Neural cell (in vitro differentiated cells): ENCODE results near the gene SRRM5.

Source experiments
- EP300 ChIP-seq: fragments of 450-650 bp; conservative IDR thresholded peaks from 2 replicates; pipeline ENCODE4 v1.6.1; 2014; ENCODE audit warnings: antibody characterized with exemption, mild to moderate bottlenecking, moderate library complexity; ENCODE audit not compliant: poor library complexity, severe bottlenecking
- EZH2 ChIP-seq: fragments of 200-600, 300-800 bp; shearing (Covaris generic), sonication (generic); IDR thresholded peaks from 2 replicates; pipeline ENCODE4 v1.6.1; 2014; ENCODE audit warnings: antibody characterized with exemption, low read length, borderline replicate concordance, mild to moderate bottlenecking; ENCODE audit not compliant: insufficient read depth, poor library complexity, severe bottlenecking
- POLR2AphosphoS5 ChIP-seq: IDR thresholded peaks from 2 replicates; pipeline ENCODE4 v1.6.1; 2012
- SMC3 ChIP-seq: fragments of 450-650 bp; conservative IDR thresholded peaks from 2 replicates; pipeline ENCODE4 v1.6.1; 2014; ENCODE audit warnings: antibody characterized with exemption, mild to moderate bottlenecking, moderate library complexity; ENCODE audit not compliant: poor library complexity
- TF ChIP-seq, protein P1 (sequence below): fragments of 450-650 bp; IDR thresholded peaks from 2 replicates; pipeline ENCODE4 v1.5.1; 2014; ENCODE audit warnings: antibody characterized with exemption, mild to moderate bottlenecking, moderate library complexity; ENCODE audit not compliant: poor library complexity, severe bottlenecking

DNA sequence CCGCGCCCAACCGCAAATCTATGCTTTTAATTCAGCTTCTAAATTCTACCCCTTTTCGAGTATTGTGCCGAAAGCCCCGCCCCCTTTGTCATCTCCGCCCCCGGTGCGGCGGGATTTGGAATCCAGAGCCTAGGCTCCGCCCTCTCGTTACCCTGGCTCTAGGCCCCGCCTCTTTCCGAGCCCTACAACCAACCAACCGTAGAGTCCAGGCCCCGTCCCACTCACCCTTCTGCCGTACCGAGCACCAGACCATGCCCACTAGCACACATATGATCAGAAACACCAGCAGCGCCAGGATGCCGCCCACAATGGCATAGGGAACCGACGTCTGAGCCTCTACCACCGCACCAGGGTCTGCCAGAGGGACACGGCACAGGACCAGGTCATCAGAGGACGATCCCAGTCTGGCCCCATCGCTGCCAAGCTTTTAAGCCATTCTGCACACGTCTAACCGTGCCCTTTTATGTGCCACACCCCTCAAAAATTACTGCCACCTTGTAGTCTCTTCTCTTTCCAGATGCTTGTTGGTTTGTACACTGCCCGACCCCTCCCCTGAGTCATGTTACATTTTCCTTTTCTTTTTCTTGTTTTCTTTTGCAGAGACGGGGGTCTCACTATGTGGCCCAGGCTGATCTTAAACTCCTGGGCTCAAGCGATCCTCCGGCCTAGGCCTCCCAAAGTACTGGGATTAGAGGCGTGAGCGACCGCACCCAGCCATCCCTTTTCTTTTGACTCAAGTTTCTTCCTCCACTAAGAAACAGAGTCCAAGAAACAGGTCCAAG, 12.2 kb downstream of the SRRM5 start:
- TF ChIP-seq EZH2 (no peak), SMC3 (no peak), POLR2AphosphoS5 (no peak), EP300 (no peak)
- TF ChIP-seq, protein P1, sequence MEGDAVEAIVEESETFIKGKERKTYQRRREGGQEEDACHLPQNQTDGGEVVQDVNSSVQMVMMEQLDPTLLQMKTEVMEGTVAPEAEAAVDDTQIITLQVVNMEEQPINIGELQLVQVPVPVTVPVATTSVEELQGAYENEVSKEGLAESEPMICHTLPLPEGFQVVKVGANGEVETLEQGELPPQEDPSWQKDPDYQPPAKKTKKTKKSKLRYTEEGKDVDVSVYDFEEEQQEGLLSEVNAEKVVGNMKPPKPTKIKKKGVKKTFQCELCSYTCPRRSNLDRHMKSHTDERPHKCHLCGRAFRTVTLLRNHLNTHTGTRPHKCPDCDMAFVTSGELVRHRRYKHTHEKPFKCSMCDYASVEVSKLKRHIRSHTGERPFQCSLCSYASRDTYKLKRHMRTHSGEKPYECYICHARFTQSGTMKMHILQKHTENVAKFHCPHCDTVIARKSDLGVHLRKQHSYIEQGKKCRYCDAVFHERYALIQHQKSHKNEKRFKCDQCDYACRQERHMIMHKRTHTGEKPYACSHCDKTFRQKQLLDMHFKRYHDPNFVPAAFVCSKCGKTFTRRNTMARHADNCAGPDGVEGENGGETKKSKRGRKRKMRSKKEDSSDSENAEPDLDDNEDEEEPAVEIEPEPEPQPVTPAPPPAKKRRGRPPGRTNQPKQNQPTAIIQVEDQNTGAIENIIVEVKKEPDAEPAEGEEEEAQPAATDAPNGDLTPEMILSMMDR, result no peak
